NK-92 (cell line): Measurements from ENCODE around the gene CCDC177.

Source experiments
- DNase-seq: peaks from one replicate; lab custom pipeline; 2025; ENCODE audit not compliant: unreplicated experiment; lab: John Stamatoyannopoulos, UW

The CCDC177 gene

DNA sequence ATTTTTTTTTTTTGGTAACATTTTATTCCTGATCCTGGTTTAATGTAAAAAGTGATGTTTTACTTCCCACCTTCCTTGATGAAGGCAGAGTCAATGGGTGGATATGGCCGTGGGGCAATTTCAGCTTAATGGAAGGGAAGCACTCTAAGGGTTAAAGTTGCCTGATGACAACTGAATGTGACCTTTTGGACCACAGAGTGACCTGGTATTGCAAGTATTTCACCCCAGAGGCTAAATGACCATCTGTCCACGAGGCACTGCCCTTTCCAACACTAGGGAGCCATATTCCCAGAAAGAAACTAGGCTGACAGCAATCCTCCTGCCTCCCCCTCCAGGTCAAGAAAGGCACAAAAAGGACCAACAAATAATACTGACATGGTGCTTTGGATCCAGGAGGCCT, 4.8 kb downstream of the CCDC177 start:
- DNase-seq: no peak

DNA sequence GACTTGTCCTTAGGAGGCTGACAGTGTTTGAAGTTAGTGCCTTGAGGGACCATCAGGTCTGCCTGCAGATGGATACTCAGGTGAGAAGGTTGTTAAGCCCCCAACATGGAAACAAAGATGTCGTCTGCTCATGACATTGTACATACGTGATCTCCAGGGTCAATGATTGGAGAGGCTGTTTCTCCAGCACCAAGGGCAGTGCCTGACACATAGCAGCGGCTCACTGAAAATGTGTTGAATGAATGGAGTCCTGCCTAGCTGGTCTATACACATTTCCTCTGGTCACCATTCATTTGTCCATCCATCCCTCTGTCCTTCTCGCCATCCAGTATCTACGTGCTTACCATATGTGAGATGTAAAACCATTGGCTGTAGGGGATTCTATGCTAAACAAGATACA, 7.1 kb downstream of the CCDC177 start:
- DNase-seq: no peak

DNA sequence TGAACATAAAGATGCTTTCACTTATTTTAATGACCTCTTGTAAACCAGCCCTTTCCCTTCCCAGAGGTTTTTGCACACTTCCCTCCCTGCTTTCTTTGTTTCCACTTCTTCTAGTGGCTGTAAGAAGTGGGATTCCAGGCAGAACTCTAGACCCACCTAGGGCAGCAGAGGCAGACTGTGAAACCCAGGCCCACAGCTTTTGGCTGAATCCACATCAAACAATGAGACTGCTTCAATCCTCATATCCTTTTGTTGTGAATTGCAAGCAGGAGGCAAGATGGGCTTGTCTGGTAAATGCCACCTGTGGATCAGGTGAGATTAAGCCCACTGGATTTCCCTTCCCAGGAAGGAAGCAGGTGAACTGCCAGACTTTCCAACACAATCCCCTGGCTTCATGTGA, 12.8 kb downstream of the CCDC177 start:
- DNase-seq: no peak

DNA sequence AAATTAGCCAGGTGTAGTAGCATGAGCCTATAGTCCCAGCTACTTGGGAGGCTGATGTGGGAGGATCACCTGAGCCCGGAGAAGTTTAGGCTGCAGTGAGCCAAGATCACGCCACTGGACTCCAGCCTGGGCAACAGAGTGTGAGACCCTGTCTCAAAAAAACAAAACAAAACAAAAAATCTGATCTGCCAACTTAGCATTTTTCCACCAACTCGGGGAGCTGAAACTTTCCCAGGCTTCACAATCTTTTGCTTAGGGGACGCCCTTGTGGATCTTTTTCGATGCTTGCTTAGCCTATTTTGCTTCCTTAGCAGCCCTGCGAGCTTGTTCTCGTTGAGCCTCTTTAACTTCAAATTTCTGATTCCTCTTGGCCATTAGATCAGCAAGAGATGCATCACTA, 13.8 kb downstream of the CCDC177 start:
- no peak for DNase-seq

DNA sequence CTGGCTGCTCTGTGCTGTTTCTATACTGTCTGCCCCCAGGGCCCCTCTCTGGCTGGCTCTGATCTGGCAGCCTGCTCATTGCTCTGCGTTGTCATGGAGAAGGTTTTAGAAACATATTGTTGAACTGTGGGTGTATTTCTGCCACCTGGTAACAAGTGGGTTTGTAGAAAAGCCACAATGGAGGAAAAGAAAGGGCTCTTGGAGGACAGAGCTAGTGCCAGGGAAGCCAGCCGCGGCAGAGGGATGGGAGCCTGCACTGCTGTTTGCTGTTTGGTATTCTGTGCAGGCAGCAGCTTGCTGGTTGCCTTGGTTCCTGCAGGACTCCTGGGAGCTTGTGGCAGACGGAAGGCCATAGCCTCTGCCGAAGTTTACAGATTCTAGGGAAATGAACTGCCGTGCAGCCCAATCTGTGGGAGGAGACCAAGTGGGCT, 15.1 kb downstream of the CCDC177 start:
- DNase-seq: no peak

DNA sequence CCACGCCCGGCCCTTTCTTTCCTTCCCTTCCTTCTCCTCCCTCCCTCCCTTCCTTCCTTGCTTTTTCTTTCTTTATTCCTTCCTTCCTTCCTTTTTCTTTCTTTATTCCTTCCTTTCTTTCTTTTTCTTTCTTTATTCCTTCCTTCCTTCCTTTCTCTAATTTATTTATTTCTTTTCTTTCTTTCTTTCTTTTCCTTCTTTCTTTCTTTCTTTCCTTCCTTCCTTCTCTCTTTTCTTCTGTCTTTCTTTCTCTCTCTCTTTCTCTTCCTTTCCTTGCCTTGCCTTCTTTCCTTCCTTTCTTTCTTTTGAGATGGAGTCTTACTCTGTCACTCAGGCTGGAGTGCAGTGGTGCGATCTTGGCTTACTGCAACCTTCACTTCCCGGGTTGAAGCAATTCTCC, 15.9 kb downstream of the CCDC177 start:
- no peak for DNase-seq

DNA sequence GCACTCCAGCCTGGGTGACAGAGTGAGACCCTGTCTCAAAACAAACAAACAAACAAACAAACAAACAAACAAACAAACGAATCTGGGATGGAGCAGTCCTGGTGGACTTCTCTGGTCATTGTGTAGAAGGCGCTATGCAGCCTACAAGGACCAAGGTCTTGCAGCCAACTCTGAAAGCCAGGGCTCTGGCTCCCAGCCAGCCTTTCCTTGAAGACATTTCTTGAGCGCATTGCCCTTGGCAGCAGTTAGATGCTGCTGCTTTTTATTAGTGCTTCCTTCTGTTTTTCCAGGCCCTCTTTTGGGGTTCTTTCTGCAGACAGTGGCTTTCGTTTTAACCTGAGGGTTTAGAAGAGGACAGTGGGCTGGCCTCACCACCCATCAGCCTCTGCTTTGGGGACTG, 20.2 kb downstream of the CCDC177 start:
- DNase-seq: no peak

DNA sequence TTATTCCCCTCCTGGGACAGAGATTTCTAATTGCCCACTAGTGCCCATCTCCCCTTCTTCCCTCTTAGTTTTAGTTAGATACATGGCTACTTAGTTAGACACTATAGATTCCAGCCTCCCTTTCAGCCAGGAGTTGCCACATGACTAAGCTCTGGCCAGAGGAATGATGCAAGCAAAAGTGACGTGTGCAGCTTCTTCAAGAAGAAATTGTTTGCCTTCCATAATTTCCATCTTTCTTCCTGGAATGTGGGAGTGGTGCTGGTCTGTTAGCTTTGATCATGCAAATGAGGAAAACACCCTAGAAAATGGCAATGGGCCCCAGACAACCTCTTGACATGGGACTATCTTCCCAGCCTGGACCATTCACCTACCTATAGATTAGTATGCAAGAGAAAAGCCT, 21.4 kb downstream of the CCDC177 start:
- no peak for DNase-seq

DNA sequence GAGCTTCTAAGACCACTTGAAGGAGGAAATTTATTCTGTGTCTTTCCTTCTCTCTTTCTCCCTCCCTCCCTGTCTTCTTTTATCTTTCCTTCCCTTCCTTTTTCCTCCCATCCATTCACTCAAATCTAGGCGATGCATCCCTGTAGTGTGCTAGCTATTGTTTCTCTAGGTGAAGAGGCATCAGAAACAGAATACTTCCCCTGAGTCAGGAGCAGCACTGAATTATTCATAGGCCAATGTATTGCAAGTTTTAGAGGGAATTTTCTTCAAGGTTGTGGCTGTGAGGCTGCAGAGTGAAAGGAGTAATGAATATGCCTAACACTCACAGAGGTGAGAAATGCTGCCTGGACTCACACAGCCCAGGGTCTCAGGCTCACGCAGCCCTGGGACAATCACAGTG, 23.2 kb downstream of the CCDC177 start:
- DNase-seq: no peak

DNA sequence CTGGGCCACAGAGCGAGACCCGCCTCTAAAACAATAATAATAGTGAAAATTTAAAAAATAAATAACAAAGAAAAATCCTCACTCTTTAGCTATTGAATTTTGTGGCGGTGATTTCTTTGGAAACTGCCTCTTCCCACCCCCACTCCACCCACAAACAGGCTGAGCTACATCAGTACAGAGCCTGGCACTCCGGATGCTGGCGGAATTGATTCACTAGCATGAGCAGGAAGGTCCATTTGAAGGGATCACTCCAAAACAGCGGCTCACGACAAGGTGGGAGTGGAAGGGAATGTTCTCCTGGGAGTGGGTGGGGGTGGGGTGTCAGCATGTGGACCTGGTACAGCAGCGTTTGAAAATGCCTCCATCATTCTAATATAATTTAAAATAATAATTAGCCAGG, 26.1 kb downstream of the CCDC177 start:
- no peak for DNase-seq

DNA sequence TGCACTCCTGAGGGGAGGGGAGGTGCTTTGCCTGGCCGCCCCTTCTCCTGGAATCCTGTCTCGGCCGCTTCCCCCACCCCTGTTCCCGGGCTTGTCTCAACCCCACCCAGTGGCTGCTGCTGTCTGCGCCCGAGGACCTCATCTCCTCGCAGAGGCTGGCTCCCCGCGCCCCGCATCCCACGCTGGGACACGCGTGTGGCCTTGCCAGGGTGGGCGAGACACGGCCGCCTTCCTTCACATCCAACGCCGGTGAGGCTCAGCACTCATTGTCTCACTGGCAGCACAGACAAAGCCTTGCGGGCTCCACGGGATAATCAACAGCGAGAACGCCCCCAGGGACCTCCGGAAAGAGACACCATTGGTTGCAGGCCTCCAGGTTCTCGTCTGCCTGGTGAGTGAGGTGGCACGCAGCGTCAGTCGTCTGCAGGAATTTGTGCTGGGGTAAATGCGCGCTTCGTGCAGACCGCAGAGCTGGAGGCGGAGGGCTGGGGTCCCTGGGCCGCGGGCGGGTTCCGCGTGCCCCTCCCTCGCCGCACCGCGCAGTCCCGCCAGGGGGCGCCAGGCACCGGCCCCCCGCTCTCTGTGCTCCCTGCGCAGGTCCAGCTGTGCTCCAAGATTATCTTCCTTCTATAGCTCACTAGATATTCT, 26.8 kb downstream of the CCDC177 start:
- DNase-seq: no peak

DNA sequence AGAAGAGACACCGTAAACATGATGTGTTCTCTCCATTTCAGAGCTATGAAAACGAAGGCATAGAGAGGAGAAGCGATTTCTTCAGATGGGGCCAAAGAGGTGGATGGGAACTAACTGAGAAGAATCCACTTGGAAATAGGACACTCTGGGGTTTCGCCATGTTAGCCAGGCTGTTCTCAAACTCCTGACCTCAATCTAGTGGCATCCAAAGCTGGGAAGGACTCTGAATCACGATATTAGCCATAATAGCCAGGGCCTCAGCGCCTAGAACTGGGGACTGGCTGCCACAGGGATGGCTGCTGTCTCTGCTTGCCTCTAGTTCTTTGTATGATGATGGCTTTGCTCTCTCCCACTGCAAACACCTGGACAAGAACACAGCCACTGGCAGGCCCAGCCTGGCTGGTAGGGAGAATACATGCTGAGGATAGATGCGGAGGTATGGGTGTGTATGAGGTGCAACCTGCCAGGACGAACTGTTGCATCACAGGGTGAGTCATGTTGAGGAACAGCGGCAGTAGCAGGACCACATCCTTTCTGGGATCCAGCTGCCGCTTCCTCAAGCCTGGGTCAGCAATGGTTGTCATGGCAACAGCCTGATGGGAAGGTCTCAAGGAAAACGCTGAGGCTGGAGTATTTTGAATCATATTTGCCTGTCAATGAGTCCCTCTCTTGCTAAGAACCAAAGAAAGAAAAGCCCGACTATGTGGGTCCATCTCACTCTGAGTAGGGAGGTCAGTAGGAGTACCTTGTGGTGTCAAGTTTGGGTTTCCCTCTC, 31.1 kb downstream of the CCDC177 start:
- DNase-seq: no peak

DNA sequence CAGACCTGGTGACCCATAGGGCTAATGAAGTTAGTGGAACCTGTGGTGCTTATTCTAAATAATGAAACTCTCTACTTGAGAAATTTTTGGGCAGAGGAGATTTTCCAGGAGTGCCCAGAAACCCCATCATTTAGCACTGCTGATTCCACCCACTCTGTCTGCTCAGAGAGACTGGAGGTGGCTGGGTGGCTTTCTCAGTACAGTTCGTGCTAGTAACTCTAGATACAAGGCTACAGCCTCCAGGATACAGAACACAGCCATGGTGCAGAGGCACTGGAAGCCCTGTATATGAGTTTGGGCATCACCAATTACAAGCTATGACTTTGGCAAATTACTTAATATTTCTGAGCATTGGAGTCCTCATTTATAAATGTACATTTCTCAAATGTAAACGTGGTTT, 32.4 kb downstream of the CCDC177 start:
- no peak for DNase-seq

DNA sequence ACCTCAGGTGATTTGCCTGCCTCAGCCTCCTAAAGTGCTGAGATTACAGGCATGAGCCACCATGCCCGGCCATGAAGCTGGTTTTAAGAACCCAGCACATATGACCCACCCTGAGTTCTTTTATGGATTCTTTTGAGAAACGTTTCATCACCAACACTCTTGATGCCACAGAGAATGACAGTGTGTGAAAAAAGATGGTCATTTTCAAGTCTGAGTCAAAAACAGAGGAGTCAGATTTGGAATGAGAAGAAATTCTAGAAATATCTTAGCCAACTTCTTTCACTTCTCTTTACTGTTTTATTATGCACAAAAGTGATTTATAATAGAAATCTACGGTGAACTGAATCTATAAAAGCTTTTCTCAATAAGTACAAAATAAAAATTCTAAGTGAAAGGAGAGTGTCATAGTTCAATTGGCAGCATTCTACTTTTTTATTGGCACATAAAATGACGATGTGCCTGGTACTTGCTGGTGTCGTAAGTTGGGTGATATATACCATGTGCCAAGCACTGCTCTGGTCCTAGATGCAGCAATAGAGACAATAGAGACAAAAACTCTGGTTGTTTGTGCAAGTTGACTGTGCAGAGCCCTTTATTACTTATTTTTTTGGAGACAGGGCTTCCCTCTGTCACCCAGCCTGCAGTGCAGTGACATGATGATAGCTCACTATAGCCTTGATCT, 33.9 kb downstream of the CCDC177 start:
- DNase-seq: no peak

DNA sequence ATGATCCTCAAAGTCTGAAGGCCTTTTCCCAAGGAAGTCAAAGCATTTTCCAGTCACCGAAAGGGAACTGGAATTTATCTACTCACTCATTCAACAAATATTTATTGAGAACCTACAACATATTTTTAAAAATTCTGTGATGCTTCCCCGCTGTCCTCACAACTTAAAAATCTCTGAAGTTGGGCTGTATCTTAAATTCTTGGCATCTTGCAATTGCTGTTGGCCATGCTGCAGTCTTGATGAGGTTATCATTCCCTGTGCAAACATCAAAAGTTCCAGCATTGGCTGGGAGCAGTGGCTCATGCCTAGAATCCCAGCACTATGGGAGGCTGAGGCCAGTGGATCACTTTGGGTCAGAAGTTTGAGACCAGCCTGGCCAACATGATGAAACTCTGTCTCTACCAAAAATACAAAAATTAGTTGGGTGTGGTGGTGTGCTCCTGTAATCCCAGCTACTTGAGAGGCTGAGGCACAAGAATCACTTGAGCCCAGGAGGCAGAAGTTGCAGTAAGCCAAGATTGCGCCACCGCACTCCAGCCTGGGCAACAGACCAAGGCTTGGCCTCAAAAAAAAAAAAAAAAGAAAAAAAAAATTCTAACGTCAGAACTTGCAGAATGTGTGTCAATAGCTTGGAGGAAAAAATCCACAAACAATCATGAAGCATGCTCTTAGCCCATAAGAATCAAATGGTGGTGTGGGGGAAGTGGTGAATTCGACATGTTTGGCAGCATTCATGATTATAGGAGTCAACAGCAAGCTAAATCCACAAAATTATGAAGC, 34.9 kb downstream of the CCDC177 start:
- no peak for DNase-seq

DNA sequence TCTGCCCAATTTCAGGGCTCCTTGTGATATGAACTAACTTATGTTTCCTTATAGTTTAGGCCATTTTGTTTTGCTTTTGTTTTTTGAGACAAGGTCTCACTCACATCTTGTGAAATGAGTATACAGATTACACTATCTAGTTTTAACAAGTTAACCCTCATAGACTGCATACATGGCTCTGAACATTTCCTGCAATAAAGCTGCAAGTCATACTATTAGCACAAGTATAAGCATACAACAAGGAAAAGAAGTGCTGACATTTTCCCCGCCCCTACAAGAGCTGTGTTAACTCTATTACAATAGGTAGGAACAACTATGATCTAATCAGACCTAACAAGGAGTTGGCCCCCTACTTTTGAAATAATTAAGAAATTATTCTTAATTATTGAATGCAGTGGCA, 35.9 kb downstream of the CCDC177 start:
- no peak for DNase-seq

DNA sequence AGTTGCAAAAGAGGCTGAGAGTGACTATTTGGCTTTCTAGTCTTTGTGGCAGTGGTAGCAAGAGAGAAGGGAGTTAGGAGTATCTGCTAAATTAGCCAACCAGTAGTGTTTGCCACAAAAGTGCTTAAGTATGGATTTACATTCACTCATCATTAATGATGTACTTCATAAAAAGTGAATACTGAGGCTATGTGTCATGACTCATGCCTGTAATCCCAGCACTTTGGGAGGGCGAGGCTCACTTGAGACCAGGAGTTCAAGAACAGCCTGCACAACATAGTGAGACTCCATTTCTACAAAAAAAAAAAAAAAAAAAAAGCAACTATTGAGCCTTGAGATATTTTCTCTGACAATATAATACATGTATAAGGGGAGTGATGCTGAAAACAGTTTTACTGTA, 36.8 kb downstream of the CCDC177 start:
- DNase-seq: no peak

DNA sequence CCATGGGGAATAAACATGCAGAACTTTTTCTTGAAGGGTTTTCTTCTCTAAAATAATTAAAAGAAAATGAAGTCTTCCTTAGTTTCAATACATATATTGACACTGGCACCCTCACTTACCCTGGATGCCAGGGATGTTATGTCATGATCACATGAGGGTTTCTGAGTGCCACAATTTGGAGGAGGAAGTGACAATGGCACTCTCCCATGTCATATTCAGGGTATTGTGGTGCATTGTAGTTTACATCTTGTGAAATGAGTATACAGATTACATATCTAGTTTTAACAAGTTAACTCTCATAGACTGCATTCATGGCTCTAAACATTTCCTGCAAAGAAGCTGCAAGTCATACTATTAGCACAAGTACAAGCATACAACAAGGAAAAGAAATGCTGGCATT, 37.7 kb downstream of the CCDC177 start:
- DNase-seq: no peak

DNA sequence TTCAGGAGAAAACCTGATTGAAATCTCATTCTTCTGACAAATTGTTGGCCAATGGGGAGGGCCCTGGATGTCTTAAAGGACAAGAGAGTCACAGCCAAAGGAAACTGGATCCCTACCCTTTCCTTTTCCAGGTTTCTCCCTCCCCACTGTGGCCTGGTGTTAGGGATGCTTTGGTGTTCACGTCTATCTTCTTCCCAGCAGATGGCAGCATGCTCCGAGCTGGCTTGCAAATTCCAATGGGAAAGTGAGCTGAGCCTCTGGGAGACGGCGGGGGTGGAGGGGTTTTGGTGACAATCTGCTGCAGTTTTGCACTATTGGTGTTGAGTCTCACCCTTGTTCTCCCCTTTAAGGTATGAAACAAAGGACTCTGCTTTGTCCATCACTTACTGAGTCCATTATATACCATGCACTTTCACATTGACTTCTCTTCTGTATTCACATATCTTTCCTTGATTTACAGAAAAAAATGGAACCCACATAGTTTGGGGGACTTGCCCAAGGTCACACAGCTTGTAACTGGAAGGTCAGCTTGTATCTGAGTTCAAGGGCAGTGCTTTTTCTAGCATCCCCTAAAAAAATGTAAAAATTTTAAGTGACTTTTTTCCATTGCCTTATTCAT, 39.3 kb downstream of the CCDC177 start:
- no peak for DNase-seq

DNA sequence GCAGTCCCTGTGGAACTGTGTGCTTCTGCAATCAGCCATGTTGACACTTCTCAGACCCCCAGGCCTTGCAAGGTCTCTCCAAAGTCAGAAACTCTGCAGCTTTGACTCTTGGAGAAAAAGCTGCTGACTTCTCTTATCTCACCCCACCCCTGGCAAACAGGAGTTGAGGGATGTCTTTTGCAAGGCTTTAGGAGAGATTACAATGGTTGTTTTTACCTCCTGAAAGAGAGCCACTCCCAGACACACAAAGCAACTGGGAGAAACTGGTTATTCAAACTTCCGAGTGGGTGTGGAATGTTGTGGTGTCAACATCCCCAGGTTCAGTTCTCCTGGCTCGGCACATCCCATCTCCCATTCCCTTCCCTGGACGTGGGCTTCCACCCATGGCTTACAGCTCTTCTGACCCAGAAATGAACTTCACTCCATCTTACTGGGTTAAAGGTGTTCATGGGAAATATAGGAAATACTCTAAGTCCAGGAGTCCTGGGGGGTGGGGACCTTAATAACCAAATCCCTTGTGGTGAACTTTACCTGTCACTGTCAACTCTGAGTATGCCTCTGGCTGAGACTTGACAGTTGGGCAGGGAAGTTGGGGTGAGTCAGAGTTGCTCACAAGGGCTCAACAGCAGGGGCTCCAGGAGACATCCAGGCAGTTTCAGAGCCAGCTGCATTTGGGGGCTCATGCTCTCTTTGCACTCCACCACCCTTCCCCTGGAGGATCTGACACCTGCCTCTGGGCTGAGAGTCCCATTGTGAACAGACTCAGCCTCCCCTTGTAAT, 41.9 kb downstream of the CCDC177 start:
- no peak for DNase-seq
